Mucosa of stomach (tissue), 1 donor: ENCODE measurements around the gene ST13.
"Not testable (repeated sequence)": the region's sequence is repeated elsewhere in the genome, so short reads cannot be mapped to it uniquely, and the experiment has no call there.

ENCODE experiments used
- H3K27me3 ChIP-seq: one replicate; pipeline ENCODE4 v1.7.0; 2013; ENCODE audit warnings: mild to moderate bottlenecking, low read length; ENCODE audit not compliant: control insufficient read depth, insufficient read depth
- H3K36me3 ChIP-seq: one replicate; pipeline ENCODE4 v1.7.0; 2013; ENCODE audit warnings: low read length; ENCODE audit not compliant: control insufficient read depth, insufficient read depth
- H3K4me1 ChIP-seq: one replicate; pipeline ENCODE4 v1.7.0; 2013; ENCODE audit warnings: mild to moderate bottlenecking, low read length; ENCODE audit not compliant: control insufficient read depth, insufficient read depth
- H3K4me3 ChIP-seq: one replicate; pipeline ENCODE4 v1.7.0; 2013; ENCODE audit warnings: low read length
- H3K9ac ChIP-seq: one replicate; pipeline ENCODE4 v1.7.0; 2013; ENCODE audit warnings: mild to moderate bottlenecking, low read length, moderate library complexity
- H3K9me3 ChIP-seq: one replicate; pipeline ENCODE4 v1.7.0; 2013; ENCODE audit warnings: mild to moderate bottlenecking, low read length, moderate library complexity; ENCODE audit not compliant: control insufficient read depth
- donor health status: Pancreatic carcinoma.

ST13 gene

DNA sequence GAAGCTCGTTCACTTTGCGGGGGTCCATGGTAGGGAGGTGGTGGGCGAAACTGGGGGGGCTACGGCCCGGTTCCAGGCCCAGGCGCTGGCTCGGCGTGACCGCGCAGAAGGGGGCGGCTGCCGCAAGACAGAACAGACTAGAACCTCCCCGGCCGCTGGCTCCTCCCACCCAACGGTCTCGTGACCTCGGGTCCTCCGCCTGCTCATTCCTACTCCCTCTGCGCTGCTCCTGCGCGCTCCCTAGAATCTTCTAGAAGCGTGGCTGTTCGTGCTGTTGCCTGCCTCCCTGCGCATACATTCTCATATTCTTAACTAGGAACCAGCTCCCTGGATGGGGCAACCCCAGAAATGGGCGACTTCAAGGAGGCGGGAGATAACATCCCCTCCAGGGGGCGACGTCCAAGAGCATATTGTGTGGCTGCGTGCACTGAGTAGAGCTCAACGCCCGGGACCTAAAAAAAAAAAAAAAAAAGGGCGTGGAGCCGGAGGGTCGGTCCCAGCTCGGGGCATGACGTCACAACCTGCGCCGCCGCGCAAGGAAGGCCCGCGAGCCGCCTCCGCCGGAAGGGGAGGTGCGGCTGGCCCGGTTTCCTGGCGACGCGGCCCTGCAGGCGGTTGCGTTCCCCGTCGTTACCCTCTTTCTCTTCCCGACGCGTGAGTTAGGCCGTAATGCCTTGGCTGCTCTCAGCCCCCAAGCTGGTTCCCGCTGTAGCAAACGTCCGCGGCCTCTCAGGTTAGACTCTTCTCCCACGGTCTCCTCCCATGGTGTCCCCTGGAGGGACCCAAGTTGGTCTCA lies at the start of gene ST13, which contains the start of gene XPNPEP3:
TSS of gene ST13 (minus strand) at position 127 of the 796 bp plus-strand sequence. CDS start at position 28, 99 bp downstream.
TSS of gene XPNPEP3 (plus strand) at position 636 of the 796 bp plus-strand sequence. CDS start at position 670, 34 bp downstream.
- peak within 1 kb of the TSS; percentile 85 for H3K9ac ChIP-seq
- no peaks in the 10 kb centered on the region for H3K27me3 ChIP-seq
- H3K36me3 ChIP-seq: no peaks in the 10 kb centered on the region
- peaks cover 10% of the 10 kb centered on the region for H3K4me1 ChIP-seq
- peak within 1 kb of the TSS; percentile 96 for H3K4me3 ChIP-seq
- H3K9me3 ChIP-seq: no peaks in the 10 kb centered on the region

DNA sequence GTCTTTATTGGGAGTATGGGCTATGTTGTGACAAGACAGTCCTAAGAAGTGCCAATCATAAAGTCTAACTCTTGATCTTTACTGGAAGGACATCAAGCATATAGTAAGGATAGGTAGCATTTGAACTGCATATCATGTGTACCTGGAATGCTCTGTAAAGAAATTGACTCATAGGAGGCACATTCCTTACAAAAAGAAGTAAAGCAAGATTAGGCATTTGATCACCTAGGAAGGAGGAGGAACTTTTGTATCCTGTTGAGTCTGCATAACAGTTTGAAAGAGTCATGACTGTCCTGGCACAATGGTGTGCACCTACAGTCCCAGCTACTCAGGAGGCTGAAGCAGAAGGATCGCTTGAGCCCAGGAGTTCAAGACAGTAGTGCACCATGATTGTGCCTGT lies 47.7 kb upstream of the ST13 start:
- Histone ChIP-seq H3K4me1 (no peaks in the 10 kb centered on the region), H3K27me3 (no peaks in the 10 kb centered on the region), H3K4me3 (no peak overlapping the region), H3K36me3 (no peaks in the 10 kb centered on the region), H3K9me3 (no peaks in the 10 kb centered on the region), H3K9ac (no peak overlapping the region)

DNA sequence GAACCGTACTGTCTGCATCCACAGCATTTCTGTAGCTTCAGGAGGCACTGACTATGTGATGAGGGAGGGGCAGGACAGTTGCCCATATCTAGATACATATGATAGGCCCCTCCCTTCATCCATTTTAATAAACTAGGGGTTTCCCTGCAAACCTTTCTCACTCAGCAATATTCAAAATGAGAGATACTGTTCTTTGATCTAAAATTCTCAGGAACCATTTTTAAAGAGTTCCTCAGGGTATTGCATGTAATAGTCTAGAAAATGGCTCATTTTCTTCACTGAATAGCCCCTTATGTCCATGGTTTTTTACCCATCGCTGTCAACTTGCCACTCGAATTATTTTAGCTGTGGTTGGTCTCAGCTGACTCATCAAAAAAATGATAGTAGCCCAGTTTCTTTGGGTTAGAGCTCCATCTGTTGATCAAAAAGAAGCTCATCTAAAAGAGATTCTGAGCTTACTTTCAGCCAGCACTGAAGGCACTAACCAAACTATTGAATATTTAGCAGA lies 42.5 kb upstream of the ST13 start:
- H3K4me3 ChIP-seq: no peak overlapping the region
- H3K9me3 ChIP-seq: no peaks in the 10 kb centered on the region
- no peaks in the 10 kb centered on the region for H3K4me1 ChIP-seq
- H3K36me3 ChIP-seq: no peaks in the 10 kb centered on the region
- H3K27me3 ChIP-seq: no peaks in the 10 kb centered on the region
- H3K9ac ChIP-seq: no peak overlapping the region

DNA sequence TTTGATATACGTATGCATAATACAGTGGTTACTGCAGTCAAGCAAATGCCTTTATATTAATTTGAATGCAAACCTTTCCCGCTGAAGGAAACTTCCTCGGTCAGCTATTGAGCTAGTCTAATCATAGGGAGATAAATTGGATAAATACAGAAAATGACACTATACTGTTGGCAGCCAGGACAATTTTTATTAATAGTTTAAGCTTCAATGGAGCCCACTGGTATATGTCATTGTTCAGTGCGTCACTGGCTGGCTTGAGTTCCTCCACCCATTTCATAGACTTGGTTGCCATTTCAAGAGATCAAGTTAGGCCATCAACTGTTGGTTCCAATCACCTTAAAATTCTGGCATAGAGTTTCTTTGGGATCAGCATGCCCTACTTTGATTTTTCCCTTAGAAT lies 38.0 kb upstream of the ST13 start:
- no peaks in the 10 kb centered on the region for H3K27me3 ChIP-seq
- H3K36me3 ChIP-seq: no peaks in the 10 kb centered on the region
- no peaks in the 10 kb centered on the region for H3K4me1 ChIP-seq

DNA sequence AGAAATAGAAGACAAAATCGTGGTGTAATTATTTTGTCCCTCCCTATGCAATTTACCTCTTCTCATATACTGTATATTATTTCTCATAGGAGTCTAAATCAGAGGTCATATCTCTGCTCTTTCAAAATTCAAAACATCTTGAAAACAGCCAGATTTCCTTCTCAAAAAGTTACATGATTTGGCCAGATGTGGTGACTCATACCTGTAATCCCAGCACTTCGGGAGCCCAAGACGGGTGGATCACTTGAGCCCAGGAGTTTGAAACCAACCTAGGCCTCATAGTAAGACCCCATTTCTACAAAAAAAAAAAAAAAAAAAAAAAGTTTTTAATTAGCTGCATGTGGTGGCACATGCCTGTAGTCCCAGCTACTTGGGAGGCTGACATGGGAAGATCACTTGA lies 34.4 kb upstream of the ST13 start:
- Histone ChIP-seq H3K4me3 (no peak overlapping the region), H3K36me3 (peaks cover 4% of the 10 kb centered on the region), H3K4me1 (no peaks in the 10 kb centered on the region), H3K27me3 (no peaks in the 10 kb centered on the region), H3K9me3 (no peaks in the 10 kb centered on the region), H3K9ac (no peak overlapping the region)

More for the DNA sequence above, 38.0 kb upstream of the ST13 start:
- Histone ChIP-seq H3K9ac (no peak overlapping the region), H3K9me3 (no peaks in the 10 kb centered on the region), H3K4me3 (no peak overlapping the region)

DNA sequence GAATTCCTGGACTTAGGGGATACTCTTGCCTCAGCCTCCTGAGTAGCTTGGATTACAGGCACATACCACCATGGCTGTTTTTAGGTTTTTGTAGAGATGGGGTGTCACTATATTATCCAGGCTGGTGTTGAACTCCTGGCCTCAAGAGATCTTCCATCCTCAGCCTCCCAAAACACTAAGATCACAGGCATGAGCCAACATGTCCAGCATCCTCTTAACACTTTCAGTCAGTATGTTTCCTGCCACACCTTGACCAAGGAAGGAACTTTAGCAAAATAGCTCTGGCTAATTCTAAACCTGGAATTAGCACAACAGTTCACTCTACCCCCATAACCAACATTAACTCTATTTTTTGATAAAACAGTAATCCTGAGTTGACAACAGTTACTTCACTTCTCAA lies 32.7 kb upstream of the ST13 start:
- H3K9ac ChIP-seq: no peak overlapping the region
- H3K4me1 ChIP-seq: no peaks in the 10 kb centered on the region
- no peaks in the 10 kb centered on the region for H3K9me3 ChIP-seq
- H3K4me3 ChIP-seq: no peak overlapping the region
- peaks cover 4% of the 10 kb centered on the region for H3K36me3 ChIP-seq
- no peaks in the 10 kb centered on the region for H3K27me3 ChIP-seq

DNA sequence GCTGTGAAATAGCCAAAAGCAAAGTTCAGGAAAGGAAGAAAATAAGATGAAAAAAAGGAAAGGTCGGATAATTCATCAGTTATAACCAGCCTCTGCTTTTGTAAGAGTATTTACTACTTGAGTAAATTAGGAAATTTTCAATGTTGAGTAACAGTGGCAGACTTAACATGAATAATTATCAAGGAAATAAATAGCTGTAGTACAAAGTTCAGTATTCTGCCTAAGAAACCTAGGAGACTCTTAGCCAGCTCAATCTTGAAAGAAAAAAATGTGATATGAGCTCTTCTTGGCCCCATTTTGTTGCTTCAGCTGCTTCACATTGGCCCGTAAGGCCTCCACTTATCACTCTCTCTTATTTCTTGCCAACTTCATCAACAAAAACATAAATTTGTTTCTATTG lies 22.5 kb upstream of the ST13 start:
- Histone ChIP-seq H3K9ac (no peak overlapping the region), H3K4me1 (peaks cover 22% of the 10 kb centered on the region), H3K27me3 (no peaks in the 10 kb centered on the region), H3K9me3 (no peaks in the 10 kb centered on the region), H3K4me3 (no peak overlapping the region), H3K36me3 (no peaks in the 10 kb centered on the region)

DNA sequence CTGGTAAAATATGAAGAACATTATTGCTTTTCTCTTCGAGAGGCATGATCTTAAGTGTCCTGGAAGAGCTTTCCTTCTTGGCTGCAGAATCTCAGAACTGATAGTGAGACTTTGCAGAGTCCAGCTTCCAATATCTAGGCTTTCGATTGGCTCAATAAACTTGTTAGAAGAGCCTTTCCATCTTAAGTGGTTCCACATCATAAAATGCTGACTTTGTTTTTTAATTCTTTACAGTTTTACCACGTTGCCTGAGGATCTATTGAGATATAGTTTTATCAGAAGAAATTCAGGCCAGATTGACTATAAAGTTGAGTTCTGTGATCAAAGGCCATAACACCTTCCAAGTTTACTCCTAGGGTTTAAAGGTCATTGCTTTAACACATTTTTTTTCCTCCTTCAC lies 21.0 kb upstream of the ST13 start:
- H3K36me3 ChIP-seq: no peaks in the 10 kb centered on the region
- peak overlapping the region; percentile 13 for H3K9ac ChIP-seq
- H3K27me3 ChIP-seq: no peaks in the 10 kb centered on the region
- no peaks in the 10 kb centered on the region for H3K9me3 ChIP-seq
- no peak overlapping the region for H3K4me3 ChIP-seq
- H3K4me1 ChIP-seq: peaks cover 22% of the 10 kb centered on the region

DNA sequence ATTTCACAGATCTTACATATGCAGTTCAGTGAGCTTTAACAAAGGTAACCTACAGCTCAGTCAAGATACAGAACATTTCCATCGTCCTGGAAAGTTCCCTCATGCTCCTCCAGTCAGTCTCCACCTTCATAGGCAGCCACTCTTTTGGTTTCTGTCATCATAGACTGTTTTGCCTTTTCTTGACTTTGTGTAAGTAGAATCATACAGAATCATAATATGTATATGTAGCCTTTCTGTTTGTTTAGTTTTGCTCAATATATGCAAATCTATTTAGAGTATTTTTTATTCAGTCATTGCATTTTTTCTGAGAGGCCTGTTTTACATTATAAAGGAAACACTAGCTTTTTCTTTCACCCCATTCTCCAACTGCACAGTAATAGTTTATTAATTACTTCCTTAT lies 20.5 kb upstream of the ST13 start:
- peaks cover 22% of the 10 kb centered on the region for H3K4me1 ChIP-seq
- no peaks in the 10 kb centered on the region for H3K9me3 ChIP-seq
- H3K9ac ChIP-seq: peak overlapping the region; percentile 13
- H3K27me3 ChIP-seq: no peaks in the 10 kb centered on the region
- H3K36me3 ChIP-seq: no peaks in the 10 kb centered on the region
- no peak overlapping the region for H3K4me3 ChIP-seq

DNA sequence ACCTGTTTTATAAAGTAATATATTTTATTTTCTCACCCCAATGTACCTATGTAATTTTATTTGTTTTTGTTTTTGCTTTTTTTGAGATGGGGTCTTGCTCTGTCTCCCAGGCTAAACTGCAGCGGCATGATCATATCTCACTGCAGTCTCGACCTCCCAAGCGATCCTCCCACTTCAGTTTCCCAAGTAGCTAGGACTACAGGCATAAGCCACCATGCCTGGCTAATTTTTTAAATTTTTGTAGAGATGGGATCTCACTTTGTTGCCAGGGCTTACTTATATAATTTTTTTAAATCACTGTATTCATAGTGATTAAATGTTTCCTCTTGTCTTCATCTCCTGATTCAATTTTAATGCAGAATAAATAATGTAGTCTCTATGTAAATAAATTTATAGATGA lies 18.7 kb upstream of the ST13 start:
- Histone ChIP-seq H3K4me3 (no peak overlapping the region), H3K36me3 (no peaks in the 10 kb centered on the region), H3K9ac (no peak overlapping the region), H3K27me3 (no peaks in the 10 kb centered on the region), H3K9me3 (no peaks in the 10 kb centered on the region), H3K4me1 (peaks cover 22% of the 10 kb centered on the region)

DNA sequence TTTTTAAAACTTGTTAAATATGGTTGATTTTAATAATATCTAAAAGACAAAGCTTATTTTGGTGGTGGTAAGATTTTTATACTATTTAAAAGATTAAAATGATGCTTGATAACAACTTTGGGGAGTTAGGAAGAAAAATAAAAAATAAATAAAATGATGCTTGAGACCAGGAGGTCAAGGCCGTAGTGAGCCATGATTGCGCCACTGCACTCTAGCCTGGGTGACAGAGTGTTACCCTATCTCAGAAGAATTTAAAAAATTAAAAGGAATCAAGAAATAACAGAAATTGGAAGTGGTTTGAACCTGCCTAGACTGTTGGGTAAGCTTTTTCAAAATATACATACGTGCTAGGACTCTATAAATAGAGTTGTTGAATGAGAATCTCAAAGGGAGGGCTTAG lies 17.6 kb upstream of the ST13 start:
- Histone ChIP-seq H3K9me3 (no peaks in the 10 kb centered on the region), H3K9ac (no peak overlapping the region), H3K4me3 (no peak overlapping the region), H3K4me1 (peaks cover 16% of the 10 kb centered on the region), H3K27me3 (no peaks in the 10 kb centered on the region), H3K36me3 (no peaks in the 10 kb centered on the region)

DNA sequence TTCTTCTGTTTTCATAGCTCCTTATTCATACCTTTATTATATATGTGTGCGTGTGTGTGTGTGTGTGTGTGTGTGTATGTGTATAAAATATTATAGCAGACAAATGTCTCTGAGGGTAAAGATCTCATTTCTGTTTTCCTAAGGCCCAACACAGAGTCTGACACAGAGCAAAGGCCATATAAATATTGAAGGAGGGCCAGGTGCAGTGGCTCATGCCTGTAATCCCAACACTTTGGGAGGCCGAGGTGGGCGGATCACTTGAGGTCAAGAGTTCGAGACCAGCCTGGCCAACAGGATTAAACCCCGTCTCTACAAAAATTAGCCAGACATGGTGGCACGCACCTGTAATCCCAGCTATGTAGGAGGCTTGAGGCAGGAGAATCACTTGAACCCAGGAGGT lies 11.9 kb upstream of the ST13 start:
- H3K27me3 ChIP-seq, H3K36me3 ChIP-seq, H3K4me3 ChIP-seq, H3K9me3 ChIP-seq, H3K9ac ChIP-seq, H3K4me1 ChIP-seq: not testable (repeated sequence)
